Measurements from ENCODE around the gene TAS2R14.

Gene TAS2R14, protein sequence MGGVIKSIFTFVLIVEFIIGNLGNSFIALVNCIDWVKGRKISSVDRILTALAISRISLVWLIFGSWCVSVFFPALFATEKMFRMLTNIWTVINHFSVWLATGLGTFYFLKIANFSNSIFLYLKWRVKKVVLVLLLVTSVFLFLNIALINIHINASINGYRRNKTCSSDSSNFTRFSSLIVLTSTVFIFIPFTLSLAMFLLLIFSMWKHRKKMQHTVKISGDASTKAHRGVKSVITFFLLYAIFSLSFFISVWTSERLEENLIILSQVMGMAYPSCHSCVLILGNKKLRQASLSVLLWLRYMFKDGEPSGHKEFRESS

DNA sequence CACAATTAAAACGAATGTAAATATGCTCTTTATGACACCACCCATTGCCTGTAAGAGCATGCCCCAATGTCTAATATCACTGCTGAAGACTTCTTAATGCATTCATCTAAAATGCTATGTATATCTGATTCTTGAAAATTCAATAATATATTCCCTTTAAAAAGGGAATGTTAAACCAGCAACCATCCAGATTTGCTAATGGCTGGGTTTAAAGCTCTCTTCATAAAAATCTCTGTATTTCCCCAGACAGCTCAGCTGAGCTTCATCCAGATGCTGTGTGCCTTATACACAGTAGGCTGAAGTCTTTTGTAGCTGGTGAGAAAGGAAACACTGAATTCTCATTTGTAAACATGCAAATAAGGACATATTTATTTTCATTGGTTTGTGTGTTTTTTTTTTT lies at the start of gene TAS2R14:
Gene TAS2R14, minus strand, starts transcription at position 101 of the 400 bp plus-strand sequence. Its CDS starts 56 bp downstream, at position 45.
- no peak for DNase-seq (ENCODE audit: low read depth)

DNA sequence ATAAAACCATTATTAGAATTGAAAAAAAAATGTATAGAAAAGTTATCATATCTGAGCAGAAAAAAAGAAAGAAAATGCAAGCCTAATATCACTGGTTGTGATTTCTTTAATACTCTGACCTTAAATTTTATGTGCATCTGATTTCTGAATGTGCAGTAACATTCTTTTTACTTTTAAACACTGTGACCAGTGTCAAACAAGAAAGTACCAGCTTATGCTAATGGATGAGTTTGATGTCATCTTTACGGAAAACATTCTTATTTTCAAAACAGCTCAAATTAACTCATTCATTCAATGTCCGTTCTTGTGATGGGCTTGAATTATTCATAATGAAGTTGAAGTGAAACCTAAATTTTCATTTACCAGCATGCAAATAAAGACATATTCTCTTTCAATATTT lies 47.7 kb upstream of the TAS2R14 start, which contains the start of gene TAS2R50:
Gene TAS2R50, minus strand, starts transcription at position 101 of the 400 bp plus-strand sequence. Its CDS starts 52 bp downstream, at position 49.
- no peak for DNase-seq (ENCODE audit: low read depth)

DNA sequence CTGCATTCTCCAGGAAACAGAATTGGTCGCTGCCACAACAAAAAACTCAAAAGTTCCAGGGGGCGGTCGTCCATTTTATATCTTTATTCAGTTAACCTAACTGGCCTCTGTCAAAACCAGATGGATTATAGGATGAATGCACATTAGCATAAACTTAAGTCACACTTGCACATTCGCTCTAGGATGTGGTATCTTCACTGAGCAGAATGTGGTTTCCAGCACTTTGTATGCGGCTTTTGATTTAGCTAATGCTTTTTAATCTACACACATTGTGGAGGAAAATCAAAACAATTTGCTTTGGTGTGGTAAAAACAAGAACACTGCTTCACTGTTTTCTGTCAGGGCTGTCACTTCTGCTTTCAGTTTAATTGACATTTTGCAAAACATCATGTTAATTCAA lies 43.2 kb upstream of the TAS2R14 start:
- no peak for DNase-seq (ENCODE audit: low read depth)

DNA sequence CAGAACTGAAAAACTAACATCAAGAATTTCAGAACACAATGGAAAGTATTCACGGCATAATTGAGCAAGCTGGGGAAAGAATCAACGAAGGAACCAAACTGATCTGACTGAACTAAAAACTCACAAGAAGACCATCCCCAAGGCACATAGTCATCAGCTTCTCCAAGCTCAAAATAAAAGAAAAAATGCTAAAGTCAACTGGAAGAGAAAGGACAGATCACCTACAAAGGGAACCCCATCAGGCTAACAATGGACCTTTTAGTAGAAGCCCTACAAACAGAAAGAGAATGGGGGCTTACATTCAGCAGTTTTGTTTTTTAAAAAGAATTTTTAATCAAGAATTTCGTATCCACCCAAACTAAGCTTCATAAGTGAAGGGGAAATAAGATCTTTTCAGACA lies 35.9 kb upstream of the TAS2R14 start:
- DNase-seq (ENCODE audit: low read depth), result no peak

DNA sequence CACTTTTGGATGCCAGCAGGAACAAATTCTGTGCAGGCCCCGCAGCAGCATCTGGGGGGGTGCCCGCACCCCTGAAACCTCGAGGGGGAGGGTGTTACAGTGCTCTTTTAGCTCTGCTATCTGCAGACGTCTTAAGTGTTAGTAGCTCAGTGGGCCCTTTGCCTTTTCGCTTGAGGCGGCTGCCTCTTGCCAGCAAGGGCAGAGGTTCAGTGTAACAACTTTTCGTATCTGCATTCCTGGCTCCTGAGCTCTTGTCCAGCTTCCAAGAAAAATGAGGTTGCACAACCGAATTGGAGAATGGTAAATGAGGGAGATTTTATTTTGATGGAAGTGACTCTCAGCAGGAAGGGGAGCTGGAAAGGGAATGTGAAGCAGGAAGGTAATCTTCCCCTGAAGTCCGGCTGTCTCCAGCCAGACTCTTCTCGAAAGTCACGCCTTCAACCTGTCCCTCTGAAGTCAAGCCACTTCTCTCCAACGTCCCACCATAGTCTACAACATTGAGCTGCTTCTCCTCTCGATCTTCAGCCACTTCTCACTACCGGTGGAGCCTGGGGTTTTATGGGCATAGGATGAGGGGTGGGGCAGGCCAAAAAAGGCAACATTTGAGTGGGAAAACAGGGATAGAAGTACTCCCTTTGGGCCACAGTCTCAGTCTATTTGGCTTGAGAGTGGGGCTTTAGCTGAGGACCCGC lies 29.8 kb upstream of the TAS2R14 start:
- DNase-seq (ENCODE audit: low read depth), result no peak

DNA sequence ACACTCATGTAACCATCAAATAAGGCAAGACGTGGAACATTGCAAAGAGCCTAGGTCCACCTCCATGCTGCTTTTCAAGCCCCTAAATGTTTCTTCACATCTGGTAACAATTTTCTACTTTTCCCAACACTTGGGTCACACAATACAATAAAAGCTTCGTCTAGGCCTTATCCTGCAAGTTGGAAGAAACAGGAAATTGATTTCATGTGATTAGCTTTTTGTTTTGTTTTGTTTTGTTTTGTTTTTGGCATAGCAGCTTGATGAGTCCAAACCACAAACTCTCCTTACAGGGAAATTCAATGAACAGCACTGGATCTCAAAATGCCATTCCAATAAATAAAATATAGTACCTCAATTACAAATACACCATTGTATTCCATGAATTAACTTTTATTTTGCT lies 28.3 kb upstream of the TAS2R14 start:
- no peak for DNase-seq (ENCODE audit: low read depth)

DNA sequence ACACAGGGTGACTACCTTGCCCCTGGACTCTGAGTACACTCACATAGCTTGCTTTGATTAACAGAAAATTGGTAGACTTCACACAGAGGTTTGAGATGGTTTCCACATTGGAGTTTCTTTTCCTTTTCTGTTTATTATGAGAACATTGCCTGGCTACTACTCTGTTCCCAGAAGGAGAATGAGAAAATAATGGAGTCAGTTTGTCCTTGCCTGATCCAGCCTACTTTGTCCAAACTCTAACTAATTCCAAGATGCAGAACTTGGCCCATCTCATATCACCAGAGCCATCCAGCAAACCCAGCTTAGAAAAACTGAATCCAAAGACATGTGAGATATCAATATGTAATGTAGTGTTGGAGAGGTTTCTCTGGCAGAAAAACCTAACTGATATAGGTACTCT lies 27.3 kb upstream of the TAS2R14 start:
- no peak for DNase-seq (ENCODE audit: low read depth)

DNA sequence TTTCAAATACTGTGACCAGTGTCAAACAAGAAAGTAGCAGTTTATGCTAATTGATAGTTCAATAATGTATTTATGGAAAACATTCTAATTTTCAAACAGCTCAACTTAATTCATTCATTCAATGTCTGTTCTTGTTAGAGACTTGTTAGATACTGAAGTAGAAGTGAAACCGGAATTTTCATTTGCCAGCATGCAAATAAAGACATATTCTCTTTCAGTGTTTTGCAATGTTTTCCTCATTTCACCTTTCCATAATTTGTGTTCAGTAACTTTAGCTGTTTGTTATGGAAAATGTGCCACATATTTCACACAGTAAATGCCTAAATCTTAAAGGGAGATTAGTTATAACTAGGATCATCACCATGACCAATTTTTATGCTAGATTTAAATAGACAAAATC lies 26.4 kb upstream of the TAS2R14 start:
- no peak for DNase-seq (ENCODE audit: low read depth)

DNA sequence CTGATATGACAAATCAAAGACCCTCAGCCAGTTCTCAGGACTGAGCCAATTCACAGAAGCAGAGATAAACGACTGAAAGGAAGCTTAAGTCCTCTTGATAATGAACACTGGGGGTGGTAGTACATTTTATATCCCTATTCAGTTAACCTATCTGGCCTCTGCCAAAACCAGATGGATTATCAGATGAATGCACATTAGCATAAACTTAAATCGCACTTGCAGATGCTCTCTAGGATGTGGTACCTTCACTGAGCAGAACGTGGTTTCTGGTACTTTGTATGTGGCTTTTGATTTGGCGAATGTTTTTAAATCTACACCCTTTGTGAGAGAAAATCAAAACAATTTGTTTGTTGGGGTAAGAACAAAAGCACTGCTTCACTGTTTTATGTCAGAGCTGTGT lies 21.1 kb upstream of the TAS2R14 start:
- DNase-seq (ENCODE audit: low read depth), result no peak

DNA sequence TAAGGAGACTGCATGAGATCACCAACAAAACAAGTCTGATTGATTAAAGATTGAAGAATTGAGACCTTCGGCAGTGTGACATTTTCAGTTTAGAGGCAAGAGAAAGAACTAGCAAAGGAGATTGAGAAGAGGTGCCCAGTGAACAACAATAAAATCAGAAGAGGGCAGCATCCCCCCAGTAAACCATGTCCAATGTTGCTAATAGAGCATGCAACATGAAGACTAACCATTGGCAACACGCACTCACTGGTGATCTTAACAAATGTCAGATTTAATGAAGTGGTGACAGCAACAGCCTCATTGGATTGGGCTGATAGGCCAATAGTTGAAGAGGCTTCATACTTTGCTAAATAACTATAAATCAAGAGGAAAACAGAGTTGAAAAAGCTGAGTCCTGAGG lies 20.7 kb upstream of the TAS2R14 start:
- DNase-seq (ENCODE audit: low read depth), result no peak

DNA sequence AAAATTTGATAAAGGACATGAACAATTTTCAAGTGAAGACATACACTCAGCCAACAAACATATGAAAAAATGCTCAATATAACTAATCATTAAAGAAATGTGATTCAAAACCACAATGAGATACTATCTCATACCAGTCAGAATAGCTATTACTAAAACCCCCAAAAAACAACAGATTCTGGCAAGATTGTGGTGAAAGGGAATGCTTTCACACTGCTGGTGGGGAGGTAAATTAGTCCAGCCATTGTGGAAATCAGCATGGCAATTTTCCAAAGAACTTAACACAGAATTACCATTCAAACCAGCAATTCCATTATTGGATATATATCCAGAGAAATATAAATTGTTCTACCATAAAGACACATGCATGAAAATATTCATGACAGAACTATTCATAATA lies 18.7 kb upstream of the TAS2R14 start:
- DNase-seq (ENCODE audit: low read depth), result no peak

DNA sequence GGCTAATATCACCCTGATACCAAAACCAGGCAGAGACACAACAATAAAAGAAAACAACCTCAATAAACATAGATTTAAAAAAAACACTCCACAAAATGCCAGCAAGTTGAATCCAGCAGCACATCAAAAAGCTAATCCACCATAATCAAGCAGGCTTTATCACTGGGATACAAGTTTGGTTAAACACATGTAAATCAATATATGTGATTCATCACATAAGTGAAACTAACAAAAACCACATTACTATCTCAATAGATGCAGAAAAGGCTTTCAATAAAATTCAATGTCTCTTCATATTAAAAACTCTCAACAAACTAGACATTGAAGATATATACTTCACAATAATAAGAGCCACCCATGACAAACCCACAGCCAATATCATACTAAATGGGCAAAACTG lies 17.0 kb upstream of the TAS2R14 start:
- DNase-seq (ENCODE audit: low read depth), result no peak

DNA sequence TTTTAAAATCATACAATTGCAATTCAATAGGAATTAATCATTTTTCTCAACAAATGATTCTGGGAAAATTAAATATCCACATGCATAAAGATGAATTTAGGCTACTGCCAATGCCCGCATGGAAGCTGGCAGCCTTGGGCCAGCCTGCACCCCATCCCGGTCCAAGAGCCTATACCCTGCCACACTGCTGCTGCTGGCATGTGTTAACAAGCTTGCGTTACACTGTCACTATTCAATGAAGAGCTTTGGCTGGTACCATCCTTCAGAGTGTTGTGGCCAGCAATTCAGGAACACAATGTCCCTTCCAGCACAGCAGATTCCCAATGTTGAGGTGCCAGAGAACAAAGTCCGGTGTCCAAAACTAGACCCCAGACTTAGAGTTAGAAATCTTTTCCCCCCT lies 13.6 kb upstream of the TAS2R14 start:
- no peak for DNase-seq (ENCODE audit: low read depth)

DNA sequence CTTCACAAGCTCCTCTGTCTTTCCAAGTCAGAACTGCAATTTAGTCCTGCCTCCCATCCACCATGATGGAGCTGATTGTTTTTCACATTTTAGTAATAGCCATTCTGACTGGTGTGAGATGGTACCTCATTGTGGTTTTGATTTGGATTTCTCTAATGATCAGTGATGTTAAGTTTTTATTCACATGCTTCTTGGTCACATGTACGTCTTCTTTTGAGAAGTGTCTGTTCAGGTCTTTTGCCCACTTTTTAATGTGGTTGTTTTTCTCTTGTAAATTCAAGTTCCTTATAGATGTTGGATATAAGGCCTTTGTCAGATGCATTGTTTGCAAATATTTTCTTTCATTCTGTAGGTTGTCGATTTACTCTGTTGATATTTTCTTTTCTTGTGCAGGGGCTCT lies 4.1 kb upstream of the TAS2R14 start:
- no peak for DNase-seq (ENCODE audit: low read depth)

DNA sequence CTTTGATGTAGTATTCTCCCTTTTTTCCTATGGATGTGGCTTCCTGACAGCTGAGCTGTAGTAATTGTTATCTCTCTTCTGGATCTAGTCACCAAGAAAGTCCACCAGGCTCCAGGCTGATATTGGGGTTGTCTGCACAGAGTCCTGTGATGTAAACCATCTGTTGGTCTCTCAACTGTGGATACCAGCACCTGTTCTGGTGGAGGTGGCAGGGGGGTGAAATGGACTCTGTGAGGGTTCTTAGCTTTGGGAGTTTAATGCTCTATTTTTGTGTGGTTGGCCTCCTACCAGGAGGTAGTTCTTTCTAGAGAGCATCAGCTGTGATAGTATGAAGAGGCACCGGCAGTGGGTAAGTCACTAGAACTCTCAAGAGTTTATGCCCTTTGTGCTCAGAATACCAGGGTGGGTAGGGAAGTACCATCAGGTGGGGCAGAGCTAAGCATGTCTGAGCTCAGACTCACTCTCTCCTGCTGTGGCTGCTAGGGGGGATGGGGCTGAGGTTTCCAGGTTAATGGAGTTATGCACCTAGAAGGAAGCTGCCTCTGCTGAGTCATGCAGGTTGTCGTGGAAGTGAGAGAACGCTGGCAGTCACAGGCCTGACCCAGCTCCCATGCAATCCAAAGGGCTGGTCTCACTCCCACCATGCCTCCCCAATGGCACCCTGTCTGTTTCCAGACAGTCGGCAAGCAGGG lies 3.0 kb upstream of the TAS2R14 start:
- DNase-seq (ENCODE audit: low read depth), result no peak

DNA sequence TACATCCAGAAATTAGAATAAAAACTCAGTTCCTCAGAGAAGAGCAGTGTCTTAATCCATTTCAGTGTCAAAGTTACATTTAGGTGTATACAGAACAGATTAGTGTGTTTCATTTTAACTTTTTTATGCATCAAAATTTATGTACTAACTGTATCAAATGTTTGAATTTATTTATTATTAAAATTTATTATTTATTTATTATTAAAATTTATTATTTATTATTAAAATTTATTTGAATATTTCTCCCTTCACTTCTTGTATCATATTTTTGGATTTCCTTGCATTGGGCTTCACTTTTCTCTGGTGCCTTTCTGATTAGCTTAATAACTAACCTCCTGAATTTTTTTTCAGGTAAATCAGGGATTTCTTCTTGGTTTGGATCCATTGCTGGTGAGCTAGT lies 2.3 kb upstream of the TAS2R14 start:
- DNase-seq (ENCODE audit: low read depth), result no peak

DNA sequence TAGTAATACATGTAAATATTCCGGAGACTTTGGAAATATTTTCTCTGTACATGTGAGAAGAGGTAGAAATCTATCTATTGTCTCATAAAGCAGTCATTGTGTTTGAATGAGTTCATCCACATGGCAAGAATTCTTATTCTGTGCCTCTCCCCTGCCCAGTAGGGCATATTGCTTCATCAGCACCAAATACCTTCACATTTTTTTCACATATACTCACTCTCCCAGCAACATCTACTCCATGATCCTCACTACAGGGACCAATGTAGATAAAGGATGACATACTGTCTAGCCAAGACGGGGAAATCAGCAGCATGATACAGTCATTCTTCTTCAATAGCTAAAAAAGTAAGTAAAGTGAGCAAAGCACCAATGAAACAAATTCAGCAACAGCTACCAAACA lies 1.3 kb upstream of the TAS2R14 start:
- no peak for DNase-seq (ENCODE audit: low read depth)

DNA sequence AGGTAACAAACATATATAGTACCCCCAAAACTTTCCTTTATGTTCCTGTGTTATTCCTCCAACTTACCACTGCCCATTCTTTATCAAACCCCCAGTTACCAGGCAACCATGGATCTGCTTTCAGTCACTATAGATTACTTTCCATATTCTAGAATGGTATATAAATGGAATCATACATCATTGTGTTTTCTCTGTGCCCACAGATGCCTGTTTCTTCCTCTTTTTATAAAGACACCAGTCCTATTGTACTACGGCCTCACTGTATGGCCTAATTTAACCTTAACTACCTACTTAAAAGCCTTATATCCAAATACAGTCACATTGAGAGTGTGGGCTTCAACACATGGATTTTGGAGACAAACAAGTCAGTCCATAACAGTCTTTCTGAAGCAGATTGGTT lies 2.6 kb downstream of the TAS2R14 start:
- no peak for DNase-seq (ENCODE audit: low read depth)

DNA sequence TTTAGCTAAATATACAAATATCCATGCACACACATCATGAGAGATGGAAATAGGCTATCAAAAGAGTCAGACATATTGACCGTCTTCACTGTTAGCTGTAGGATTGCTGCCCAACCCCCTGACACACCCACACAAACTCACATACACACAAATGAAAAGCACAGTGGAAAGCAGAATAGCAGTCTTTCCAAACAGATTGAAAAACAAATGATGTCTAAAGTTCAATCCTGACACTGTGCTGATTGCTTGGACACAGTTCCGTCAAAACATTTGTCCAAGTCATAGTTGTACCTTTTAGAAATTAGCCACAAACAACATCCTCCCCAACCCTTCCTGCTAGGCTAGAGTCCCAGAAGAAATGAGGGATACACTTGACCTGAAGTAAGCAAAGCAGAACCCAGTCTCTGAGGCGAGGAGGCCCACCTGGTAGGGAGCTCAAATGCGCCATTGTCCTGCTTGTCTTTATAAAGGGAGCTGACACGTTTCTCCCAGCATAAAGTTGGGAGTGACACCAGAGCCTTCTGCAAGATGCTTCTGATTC lies 10.2 kb downstream of the TAS2R14 start, which contains the start of gene PRH2:
Gene PRH2, plus strand, starts transcription at position 491 of the 541 bp plus-strand sequence. Its CDS starts 38 bp downstream, at position 529.
- DNase-seq (ENCODE audit: low read depth), result no peak

DNA sequence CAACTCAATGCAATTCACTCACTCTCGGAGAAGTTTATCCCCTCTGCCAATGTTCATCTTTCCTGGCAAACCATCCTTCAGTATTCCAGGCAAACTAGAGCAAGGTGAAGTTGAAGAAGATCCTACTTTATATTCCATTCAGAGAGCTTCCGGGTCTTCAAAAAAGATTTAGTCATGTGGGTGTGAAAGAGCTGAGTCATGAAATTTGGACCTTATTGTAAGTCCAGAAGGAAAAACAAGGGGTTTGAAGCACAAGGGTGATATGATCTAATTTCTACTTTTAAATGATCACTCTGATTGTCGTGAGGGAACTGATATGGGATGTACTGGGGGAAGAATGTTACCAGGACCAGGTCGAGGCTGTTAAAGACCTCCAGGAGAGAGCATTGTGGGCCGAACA lies 12.8 kb downstream of the TAS2R14 start:
- DNase-seq (ENCODE audit: low read depth), result no peak

DNA sequence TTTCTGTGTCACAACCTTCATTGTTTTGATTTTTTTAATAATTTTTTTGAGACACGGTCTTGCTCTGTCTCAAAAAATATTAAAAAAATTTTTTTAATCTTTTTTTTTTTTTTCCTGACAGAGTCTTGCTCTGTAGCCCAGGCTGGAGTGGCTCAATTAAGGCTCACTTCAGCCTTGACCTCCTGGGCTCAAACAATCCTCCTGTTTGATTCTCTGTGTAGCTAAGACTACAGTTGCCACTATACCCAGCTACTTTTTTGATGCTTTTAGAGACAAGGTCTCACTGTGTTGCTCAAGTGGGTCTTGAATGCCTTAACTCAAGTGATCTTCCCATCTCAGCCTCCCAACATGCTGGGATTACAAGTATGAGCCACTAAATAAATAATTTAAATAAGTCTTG lies 19.3 kb downstream of the TAS2R14 start:
- DNase-seq (ENCODE audit: low read depth), result no peak

DNA sequence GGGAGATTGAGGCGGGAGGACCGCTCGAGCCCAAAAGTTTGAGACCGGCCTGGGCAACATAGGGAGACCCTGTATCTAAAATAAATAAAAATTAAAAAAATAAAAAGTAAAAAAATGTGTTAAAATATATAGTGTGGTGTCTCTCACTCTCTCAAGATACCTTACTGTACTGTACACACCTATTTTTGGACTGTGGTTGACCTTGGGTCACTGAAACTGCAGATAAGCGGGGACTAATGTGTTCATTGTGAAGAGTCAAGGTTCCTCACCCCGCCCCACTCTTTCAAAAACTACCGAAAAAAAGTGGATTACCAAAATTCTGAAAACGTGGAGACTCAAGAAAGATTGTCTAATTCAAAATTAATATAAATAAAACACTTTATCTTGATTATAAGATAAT lies 28.7 kb downstream of the TAS2R14 start:
- DNase-seq (ENCODE audit: low read depth), result no peak

DNA sequence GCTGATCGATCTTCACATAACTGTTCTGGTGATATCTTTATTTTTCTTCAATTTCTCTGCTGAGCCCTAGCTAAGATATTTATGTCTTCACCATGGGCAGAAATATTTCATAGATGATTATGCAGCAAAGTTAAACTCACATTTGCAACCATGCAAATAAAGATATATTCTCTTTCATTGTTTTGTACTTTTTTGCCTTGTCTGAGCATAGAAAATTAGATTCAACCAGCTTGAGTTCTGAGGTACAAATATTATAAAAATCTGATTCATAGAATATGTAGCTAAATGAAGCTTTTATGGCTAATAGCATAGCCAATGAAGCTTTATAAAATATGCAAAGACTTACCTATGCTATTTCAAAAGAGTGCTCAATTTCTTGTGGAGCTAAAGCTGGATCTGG lies 29.6 kb downstream of the TAS2R14 start, which contains the start of gene TAS2R13:
Gene TAS2R13, minus strand, starts transcription at position 101 of the 400 bp plus-strand sequence. CDS start 264 bp downstream, outside the sequence.
- no peak for DNase-seq (ENCODE audit: low read depth)

Measured in stimulated activated CD8-positive, alpha-beta memory T cell treated with anti-CD3 and anti-CD28 coated beads, Interleukin-7, amount 100 ng/mL, for 24 hours (primary cell).